Stomach (tissue), 9 donors: ENCODE measurements around the gene LRRTM3. TPM values are rescaled to one million over a fixed set of nuclear protein-coding genes. Genes with fewer than 3 reads are reported as not detected.
A peak's percentile ranks its signal among the peaks of the same experiment; 100 is the strongest.

Source experiments
- DNase-seq, 2 donors: peaks; one replicate each; pipeline versions ENCODE4 v3.0.0 to v3.0.0-alpha.2; 2013 to 2019
- H3K27ac ChIP-seq, 5 donors: fragments of 200-600 bp in 4 of 5; sonication (generic) in 4 of 5; one replicate each; pipeline ENCODE4 v1.5.1; 2013 to 2019; ENCODE audit warnings: mild to moderate bottlenecking in 1 of 5, moderate library complexity in 1 of 5
- H3K27me3 ChIP-seq, 3 donors: fragments of 200-600 bp; sonication (generic); one replicate each; pipeline ENCODE4 v1.5.1; 2017 to 2019; ENCODE audit warnings: mixed run types in 1 of 3
- H3K36me3 ChIP-seq, 4 donors: fragments of 200-600 bp; sonication (generic); 1 replicate in 3 of 4; 2 replicates in 1 of 4; pipeline ENCODE4 v1.5.1; 2016 to 2019
- H3K4me1 ChIP-seq, 4 donors: fragments of 200-600 bp; sonication (generic); one replicate each; pipeline ENCODE4 v1.5.1; 2016 to 2019
- H3K4me3 ChIP-seq, 4 donors: fragments of 200-600 bp; sonication (generic) in 3 of 4; one replicate each; pipeline ENCODE4 v1.5.1; 2016 to 2019; ENCODE audit warnings: mild to moderate bottlenecking in 1 of 4
- H3K9me3 ChIP-seq, 4 donors: fragments of 200-600 bp; sonication (generic); one replicate each; pipeline ENCODE4 v1.5.1; 2016 to 2019
- CTCF ChIP-seq, 7 experiments: fragments of 450-650 bp in 4 of 7; fragments of 200-600 bp in 3 of 7; sonication (generic) in 3 of 7; IDR thresholded peaks; one replicate each; pipeline ENCODE4 v1.5.1; 2016 to 2019; ENCODE audit warnings: antibody characterized with exemption in 7 of 7, control low read depth in 2 of 7, mild to moderate bottlenecking in 1 of 7
- EP300 ChIP-seq: sonication (generic); formaldehyde crosslinking; IDR thresholded peaks from one replicate; pipeline ENCODE4 v1.6.1; 2017; ENCODE audit warnings: antibody characterized with exemption
- POLR2A ChIP-seq, 4 donors: fragments of 450-650 bp; IDR thresholded peaks; one replicate each; pipeline ENCODE4 v1.6.1; 2016; ENCODE audit warnings: antibody characterized with exemption in 4 of 4, control low read depth in 2 of 4, mild to moderate bottlenecking in 1 of 4, moderate library complexity in 1 of 4
- POLR2AphosphoS5 ChIP-seq, 3 donors: sonication (generic); formaldehyde crosslinking; IDR thresholded peaks; one replicate each; pipeline ENCODE4 v1.6.1; 2016; ENCODE audit warnings: antibody characterized with exemption in 3 of 3
- WGBS, 5 donors: extraction: QIAGEN DNeasy Blood & Tissue Kit in 3 of 5; methylation state at CpG; one replicate each; pipeline versions ENCODE4 v1.1.5 to v1.1.7; 2013 to 2018; 5-methylcytosine and 5-hydroxymethylcytosine counted together
- intact Hi-C: fragments of 100-400 bp; cut with DNase I; formaldehyde crosslinking; loops from one replicate; pipeline ENCODE4 v1.15.1; 2023; ENCODE audit warnings: low total_unique reads
- polyA plus RNA-seq, 3 donors: library from polyadenylated mRNA; stranded (reverse); fragments of 200-250 nt; gene quantifications; one replicate each; pipeline ENCODE4 v1.2.3, GENCODE V29; 2013
- total RNA-seq, 5 donors: library from RNA; depleted of rRNA; stranded (reverse); fragments of >200 nt; gene quantifications; one replicate each; pipeline versions ENCODE4 v1.1.0 to v1.2.3, GENCODE V29; 2014 to 2016
- donor health status: healthy with polysubstance abuse.
- donor health status: Bipolar disorder and iron deficiency.
- donor health status: healthy.

LRRTM3 gene
- total and polyA plus RNA-seq, 8 donors, result 0.18 TPM; not detected in 7

DNA sequence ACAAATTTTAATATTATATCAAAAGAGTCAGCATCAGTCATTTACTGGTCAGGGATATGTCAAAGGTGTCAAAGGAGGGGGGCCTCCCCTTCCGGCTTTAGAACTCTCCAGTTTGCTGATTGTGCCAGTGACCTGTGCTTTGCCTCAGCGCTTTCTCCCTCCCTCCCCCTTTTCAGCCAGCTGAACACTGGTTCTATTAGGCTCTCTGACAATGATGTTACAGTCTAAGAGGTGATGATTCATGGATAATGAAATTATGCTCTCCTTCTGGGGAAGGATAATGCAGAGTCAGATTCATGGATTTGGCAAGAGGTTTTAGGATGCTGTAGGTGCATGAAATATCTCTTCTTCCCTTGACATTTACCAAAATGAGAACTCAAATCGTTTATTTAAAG lies 6.1 kb downstream of the LRRTM3 start:
- Histone ChIP-seq H3K36me3 (no peaks in the 10 kb centered on the region), H3K4me1 (peaks cover 0 to 20% (median 6%) of the 10 kb centered on the region in 4 donors), H3K9me3 (no peaks in the 10 kb centered on the region), H3K4me3 (no peak overlapping the region), H3K27me3 (peaks cover 0 to 37% (median 14%) of the 10 kb centered on the region in 3 donors), H3K27ac (no peak overlapping the region)
- DNase-seq, result peak in 1 of 2 donors; percentile 48
- TF ChIP-seq POLR2AphosphoS5 (IDR thresholded peaks at IDR 0.05) (no peak), CTCF (IDR thresholded peaks at IDR 0.05) (no peak), EP300 (no peak), POLR2A (IDR thresholded peaks at IDR 0.05) (no peak)
- intact Hi-C loops, result no loop called here
- 40 to 58% (median 48%) methylated on average over 3 of the region's 3 CpGs for WGBS, 5 donors

DNA sequence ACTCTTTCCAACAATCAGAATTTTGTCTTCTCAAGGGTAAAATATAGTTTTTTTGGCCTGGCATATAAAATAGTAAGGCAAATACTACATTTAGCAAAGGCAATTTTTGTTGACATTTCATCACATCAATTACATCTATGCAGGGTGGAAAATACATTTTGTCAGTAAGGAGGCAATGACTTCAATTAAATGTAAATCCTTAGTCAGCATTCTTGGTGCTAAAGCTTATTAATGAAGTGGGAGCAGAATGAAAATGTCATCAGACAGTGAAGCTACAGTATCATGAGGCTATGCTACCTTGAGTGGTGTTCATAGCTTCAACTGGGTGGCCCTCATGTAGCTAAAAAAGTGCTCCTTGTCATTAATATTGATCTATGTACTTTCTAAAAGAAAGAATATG lies 8.9 kb downstream of the LRRTM3 start:
- Histone ChIP-seq H3K9me3 (no peaks in the 10 kb centered on the region), H3K4me1 (no peaks in the 10 kb centered on the region), H3K36me3 (no peaks in the 10 kb centered on the region), H3K27me3 (peaks cover 0 to 10% (median 0%) of the 10 kb centered on the region in 3 donors), H3K27ac (no peak overlapping the region), H3K4me3 (no peak overlapping the region)
- DNase-seq, result no peak
- TF ChIP-seq POLR2A (IDR thresholded peaks at IDR 0.05), result no peak
- intact Hi-C loops, result no loop called here

- no peak for DNase-seq
- intact Hi-C loops, result no loop called here
- H3K4me1 ChIP-seq, result peaks cover 0 to 4% (median 0%) of the 10 kb centered on the region in 4 donors
- 21 to 32% (median 26%) methylated on average over 3 of the region's 3 CpGs for WGBS, 5 donors
- TF ChIP-seq CTCF (IDR thresholded peaks at IDR 0.05) (no peak), POLR2A (IDR thresholded peaks at IDR 0.05) (no peak), EP300 (no peak), POLR2AphosphoS5 (IDR thresholded peaks at IDR 0.05) (no peak)
- H3K27ac ChIP-seq, result no peak overlapping the region
- H3K27me3 ChIP-seq, result no peaks in the 10 kb centered on the region
- no peak overlapping the region for H3K4me3 ChIP-seq
- H3K9me3 ChIP-seq, result no peaks in the 10 kb centered on the region
- H3K36me3 ChIP-seq, result no peaks in the 10 kb centered on the region
These were observed 15.1 kb downstream of the LRRTM3 start for GRCh38 chr10:66940965-66941364.

DNA sequence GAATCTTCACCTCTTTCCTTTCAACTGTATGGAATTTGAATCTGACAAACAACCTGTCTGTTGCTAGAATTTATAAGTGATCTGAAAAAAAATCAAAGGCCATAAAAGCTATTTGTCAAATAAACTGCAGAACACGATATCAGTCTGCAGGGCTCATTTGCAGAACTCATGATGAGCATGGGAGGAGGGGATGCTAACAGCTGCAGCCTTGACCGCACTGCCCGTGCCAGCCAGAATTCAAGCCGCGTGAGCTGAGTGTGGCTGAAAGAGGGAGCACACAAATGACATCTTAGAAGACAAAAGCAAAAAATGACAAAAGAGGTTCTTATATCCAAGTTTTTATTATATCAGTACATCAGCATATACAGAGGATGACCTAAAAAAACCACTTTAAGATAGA lies 15.7 kb downstream of the LRRTM3 start:
- Histone ChIP-seq H3K27ac (no peak overlapping the region), H3K27me3 (no peaks in the 10 kb centered on the region), H3K36me3 (no peaks in the 10 kb centered on the region), H3K9me3 (no peaks in the 10 kb centered on the region), H3K4me1 (peaks cover 0 to 4% (median 0%) of the 10 kb centered on the region in 4 donors), H3K4me3 (no peak overlapping the region)
- TF ChIP-seq EP300, result no peak
- no peak for TF ChIP-seq CTCF (IDR thresholded peaks at IDR 0.05)
- TF ChIP-seq POLR2A (IDR thresholded peaks at IDR 0.05), result no peak
- no peak for TF ChIP-seq POLR2AphosphoS5 (IDR thresholded peaks at IDR 0.05)
- 55 to 65% (median 61%) methylated on average over 5 of the region's 5 CpGs for WGBS, 5 donors
- DNase-seq, result peak in 1 of 2 donors; percentile 49
- intact Hi-C loops, result no loop called here

GRCh38 chr10:66942407-66942806 lies 16.6 kb downstream of the LRRTM3 start:
- H3K4me1 ChIP-seq, result peaks cover 0 to 4% (median 0%) of the 10 kb centered on the region in 4 donors
- no peaks in the 10 kb centered on the region for H3K36me3 ChIP-seq
- no peak overlapping the region for H3K4me3 ChIP-seq
- no peaks in the 10 kb centered on the region for H3K9me3 ChIP-seq
- intact Hi-C loops, result no loop called here
- 80 to 100% (median 87%) methylated on average over 1 of the region's 1 CpG for WGBS, 5 donors
- no peaks in the 10 kb centered on the region for H3K27me3 ChIP-seq
- DNase-seq, result no peak
- no peak overlapping the region for H3K27ac ChIP-seq
- TF ChIP-seq CTCF (IDR thresholded peaks at IDR 0.05), result no peak
- no peak for TF ChIP-seq POLR2A (IDR thresholded peaks at IDR 0.05)
- no peak for TF ChIP-seq EP300
- TF ChIP-seq POLR2AphosphoS5 (IDR thresholded peaks at IDR 0.05), result no peak
